C4-2B (cell line): Measurements from ENCODE around the gene C7orf57.

Experiments
- H3K27ac ChIP-seq: fragments of 450-650 bp; 2 replicates; pipeline ENCODE4 v1.5.1; 2017
- ZFX ChIP-seq: fragments of 450-650 bp; IDR thresholded peaks from 2 replicates; pipeline ENCODE4 v1.6.1; 2017
- TF ChIP-seq, protein P1 (sequence below): fragments of 450-650 bp; conservative IDR thresholded peaks from 2 replicates; pipeline ENCODE4 v1.5.1; 2017; ENCODE audit warnings: mild to moderate bottlenecking

The C7orf57 gene

DNA sequence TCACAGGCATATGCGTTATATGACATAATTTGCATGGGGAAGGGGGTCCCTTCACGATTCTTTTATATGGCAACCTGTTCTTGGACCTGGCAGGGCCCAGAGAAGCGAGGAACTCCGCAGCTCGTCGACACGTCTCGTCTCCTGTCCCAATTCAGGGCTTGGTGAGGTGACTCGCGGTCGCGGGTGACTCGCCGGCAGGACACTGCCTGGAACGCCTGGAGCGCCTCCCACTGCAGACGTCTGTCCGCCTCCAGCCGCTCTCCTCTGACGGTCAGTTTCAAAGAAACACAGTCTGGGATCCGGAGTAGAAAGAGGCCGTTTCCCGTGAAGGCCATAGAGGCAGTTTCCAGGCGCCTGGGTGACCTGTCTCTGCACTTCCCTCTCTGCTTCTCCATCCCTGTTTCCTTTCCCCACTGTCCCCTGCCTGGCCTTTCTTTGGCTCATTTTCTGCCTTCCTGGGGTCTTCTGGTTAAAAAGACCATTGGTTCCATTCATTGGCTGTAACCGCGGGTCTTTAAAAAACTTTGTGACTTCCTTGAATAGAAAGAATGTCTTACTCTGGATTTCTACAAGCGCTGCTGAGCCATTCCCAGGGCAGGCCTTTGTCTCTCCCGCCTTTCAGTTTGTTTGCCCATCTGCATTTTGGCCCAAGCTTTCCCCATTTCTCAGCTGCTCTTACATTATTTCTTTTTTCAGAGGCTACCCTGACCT lies 54.9 kb downstream of the C7orf57 start:
- no peak overlapping the region for H3K27ac ChIP-seq
- TF ChIP-seq, protein P1, sequence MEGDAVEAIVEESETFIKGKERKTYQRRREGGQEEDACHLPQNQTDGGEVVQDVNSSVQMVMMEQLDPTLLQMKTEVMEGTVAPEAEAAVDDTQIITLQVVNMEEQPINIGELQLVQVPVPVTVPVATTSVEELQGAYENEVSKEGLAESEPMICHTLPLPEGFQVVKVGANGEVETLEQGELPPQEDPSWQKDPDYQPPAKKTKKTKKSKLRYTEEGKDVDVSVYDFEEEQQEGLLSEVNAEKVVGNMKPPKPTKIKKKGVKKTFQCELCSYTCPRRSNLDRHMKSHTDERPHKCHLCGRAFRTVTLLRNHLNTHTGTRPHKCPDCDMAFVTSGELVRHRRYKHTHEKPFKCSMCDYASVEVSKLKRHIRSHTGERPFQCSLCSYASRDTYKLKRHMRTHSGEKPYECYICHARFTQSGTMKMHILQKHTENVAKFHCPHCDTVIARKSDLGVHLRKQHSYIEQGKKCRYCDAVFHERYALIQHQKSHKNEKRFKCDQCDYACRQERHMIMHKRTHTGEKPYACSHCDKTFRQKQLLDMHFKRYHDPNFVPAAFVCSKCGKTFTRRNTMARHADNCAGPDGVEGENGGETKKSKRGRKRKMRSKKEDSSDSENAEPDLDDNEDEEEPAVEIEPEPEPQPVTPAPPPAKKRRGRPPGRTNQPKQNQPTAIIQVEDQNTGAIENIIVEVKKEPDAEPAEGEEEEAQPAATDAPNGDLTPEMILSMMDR, result no peak
- TF ChIP-seq ZFX, result no peak

GRCh38 chr7:48091506-48092433 lies 56.4 kb downstream of the C7orf57 start:
- TF ChIP-seq, protein P1, result no peak
- TF ChIP-seq ZFX, result no peak
- H3K27ac ChIP-seq, result no peak overlapping the region

DNA sequence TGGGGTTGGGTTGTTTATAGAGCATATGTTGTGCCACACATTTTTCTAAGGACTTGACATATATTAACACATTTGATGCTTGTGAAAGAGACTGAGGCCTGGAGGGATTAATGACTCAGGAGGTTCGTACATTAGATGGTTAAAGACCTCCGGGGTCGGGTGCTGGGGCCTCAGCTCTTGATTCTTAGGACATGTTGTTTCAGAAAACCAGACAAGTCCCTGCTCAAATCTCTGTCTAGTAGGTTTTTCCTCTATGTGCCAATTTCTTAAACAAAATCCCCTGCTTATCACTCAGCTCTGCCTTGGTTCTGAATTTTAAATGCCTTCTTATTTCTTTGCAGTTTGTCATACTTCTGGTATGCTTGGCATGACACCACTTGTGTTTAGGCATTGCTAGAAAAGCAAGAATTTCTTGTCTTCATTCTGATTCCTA lies 59.5 kb downstream of the C7orf57 start:
- TF ChIP-seq, protein P1, result no peak
- TF ChIP-seq ZFX, result no peak
- H3K27ac ChIP-seq, result no peak overlapping the region

DNA sequence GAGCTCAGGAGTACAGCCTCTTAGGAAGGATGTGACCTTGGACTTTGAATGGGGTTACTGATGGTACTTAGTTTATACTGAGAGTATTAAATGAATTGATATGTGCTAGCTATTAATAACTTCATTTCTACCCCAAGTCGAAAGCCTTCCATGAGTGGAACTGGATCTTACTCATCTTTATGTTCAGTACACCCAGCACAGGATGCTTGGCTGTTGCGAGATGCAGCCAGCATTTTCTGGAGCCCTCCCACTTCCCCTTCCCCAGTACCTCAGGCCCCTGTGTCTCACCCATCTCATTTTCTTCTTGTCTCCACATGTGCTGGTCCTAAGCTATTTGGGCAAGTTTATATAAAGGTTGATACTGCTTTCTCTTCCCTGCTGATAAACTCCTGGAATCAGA lies 60.9 kb downstream of the C7orf57 start:
- TF ChIP-seq, protein P1, result no peak
- no peak for TF ChIP-seq ZFX
- H3K27ac ChIP-seq, result no peak overlapping the region

- H3K27ac ChIP-seq, result no peak overlapping the region
- TF ChIP-seq, protein P1, result no peak
- TF ChIP-seq ZFX, result no peak
Observed at GRCh38 chr7:48097521-48098231, 62.3 kb downstream of the C7orf57 start.

DNA sequence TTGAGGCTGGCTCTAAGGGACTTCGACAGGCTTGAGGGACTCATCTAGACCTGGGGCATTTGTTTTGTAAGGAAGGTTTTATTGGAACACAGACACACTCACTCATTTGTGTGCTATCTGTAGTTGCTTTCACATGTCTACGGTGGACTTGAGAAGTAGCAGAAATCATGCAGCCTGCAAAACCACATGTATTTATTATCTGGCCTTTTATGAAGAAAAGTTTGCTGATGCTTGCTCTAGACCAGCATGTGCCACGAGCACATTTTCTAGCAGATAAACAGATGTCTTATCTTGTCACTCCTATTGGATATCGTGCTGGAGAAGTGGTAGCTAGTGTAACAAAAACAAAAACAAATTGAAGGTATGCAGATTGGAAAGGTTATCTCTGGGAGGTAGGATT lies 63.5 kb downstream of the C7orf57 start:
- no peak for TF ChIP-seq ZFX
- TF ChIP-seq, protein P1, result no peak
- H3K27ac ChIP-seq, result no peak overlapping the region
